PFSK-1 (cell line): ENCODE measurements around the gene DDB1.

Experiments
- FOXP2 ChIP-seq: optimal IDR thresholded peaks from 2 replicates; pipeline ENCODE3; 2011; ENCODE audit warnings: borderline replicate concordance, control low read depth, inconsistent platforms; ENCODE audit not compliant: insufficient read depth; ENCODE audit errors: extremely low read length, extremely low read depth
- POLR2AphosphoS5 ChIP-seq: IDR thresholded peaks from 2 replicates; pipeline ENCODE4 v1.6.1; 2012; ENCODE audit warnings: low read depth, mild to moderate bottlenecking, control low read depth, low read length, moderate library complexity
- REST ChIP-seq, 2 experiments: IDR thresholded peaks; 2 replicates each; pipeline versions ENCODE4 v1.6.1 to v1.8.0; 2011 to 2012; ENCODE audit warnings: low read depth in 2 of 2, low read length in 2 of 2, control low read depth in 1 of 2, inconsistent platforms in 1 of 2, mild to moderate bottlenecking in 1 of 2, moderate library complexity in 1 of 2; ENCODE audit not compliant: insufficient read depth in 1 of 2
- TAF1 ChIP-seq: IDR thresholded peaks from 2 replicates; pipeline ENCODE4 v1.6.1; 2012; ENCODE audit warnings: low read length, control low read depth, borderline replicate concordance; ENCODE audit not compliant: insufficient read depth

GRCh38 chr11:61309141-61309540 lies 23.8 kb downstream of the DDB1 start:
- no peak for TF ChIP-seq REST (IDR thresholded peaks at IDR 0.05; ENCODE audit: insufficient read depth in 1 of 2, low read depth in 2 of 2, low read length in 2 of 2)
- TF ChIP-seq POLR2AphosphoS5: no peak
- no peak for TF ChIP-seq FOXP2
- TF ChIP-seq TAF1: no peak
